ENCODE results near the gene FAAH2.
"Not testable (repeated sequence)": the region's sequence is repeated elsewhere in the genome, so short reads cannot be mapped to it uniquely, and the experiment has no call there.

Gene FAAH2, protein sequence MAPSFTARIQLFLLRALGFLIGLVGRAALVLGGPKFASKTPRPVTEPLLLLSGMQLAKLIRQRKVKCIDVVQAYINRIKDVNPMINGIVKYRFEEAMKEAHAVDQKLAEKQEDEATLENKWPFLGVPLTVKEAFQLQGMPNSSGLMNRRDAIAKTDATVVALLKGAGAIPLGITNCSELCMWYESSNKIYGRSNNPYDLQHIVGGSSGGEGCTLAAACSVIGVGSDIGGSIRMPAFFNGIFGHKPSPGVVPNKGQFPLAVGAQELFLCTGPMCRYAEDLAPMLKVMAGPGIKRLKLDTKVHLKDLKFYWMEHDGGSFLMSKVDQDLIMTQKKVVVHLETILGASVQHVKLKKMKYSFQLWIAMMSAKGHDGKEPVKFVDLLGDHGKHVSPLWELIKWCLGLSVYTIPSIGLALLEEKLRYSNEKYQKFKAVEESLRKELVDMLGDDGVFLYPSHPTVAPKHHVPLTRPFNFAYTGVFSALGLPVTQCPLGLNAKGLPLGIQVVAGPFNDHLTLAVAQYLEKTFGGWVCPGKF

DNA sequence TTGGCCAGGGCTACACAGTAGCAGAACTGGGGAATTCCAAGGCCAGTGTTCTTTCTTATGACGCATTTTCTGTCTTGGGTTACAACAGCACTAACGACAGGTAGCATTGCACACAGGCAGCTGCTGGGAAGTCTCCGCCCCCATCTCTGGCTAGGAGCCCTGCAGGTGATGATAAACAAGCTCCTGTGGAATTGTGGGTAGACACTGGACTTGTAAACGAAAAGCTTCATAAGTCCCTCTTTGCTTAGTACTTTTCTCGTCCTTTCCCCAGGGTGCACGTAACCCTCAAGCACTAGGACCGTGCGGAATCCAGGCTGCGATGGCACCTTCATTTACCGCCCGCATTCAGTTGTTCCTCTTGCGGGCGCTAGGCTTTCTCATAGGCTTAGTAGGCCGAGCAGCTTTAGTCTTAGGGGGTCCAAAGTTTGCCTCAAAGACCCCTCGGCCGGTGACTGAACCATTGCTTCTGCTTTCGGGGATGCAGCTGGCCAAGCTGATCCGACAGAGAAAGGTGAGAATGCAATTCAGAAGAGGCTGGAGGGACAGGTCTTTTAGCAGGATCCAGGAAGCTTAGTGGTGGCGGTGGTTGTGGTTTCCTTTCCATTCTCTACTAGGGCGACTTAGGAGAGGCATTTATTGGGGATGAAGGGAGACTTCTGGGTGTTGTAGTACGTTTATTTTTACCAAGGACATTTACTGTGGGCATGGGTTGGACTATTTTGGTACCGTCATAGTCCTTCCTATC lies at the start of gene FAAH2:
TSS of gene FAAH2 (plus strand) at position 200 of the 745 bp plus-strand sequence. CDS start at position 320, 120 bp downstream.
- DNase-seq, result peak; percentile 76

DNA sequence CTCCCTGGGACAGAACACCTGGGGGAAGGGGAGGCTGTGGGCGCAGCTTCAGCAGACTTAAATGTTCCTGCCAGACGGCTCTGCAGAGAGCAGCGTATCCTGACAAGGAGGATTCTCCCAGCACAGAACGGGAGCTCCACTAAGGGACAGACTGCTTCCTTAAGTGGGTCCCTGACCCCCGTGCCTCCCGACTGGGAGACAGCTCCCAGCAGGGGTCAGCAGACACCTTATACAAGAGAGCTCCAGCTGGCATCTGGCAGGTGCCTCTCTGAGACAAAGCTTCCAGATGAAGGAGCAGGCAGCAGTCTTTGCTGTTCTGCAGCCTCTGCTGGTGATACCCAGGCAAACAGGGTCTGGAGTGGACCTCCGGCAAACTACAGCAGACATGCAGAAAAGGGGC lies 44.5 kb upstream of the FAAH2 start:
- DNase-seq, result no peak

DNA sequence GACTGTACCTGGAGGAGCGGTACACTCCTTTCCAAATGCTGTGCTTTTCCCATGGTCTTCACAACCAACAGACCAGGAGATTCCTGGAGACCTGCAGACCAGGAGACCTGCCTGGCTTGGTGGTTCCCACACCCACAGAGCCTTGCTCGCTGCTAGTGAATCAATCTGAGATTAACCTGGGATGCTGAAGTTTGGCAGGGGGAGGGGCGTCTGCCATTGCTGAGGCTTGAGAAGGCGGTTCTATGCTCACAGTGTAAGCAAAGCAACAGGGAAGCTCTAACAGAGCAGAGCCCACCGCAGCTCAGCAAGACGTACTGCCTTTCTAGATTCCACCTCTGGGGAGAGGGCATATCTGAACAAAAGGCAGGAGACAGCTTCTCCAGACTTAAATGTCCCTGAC lies 34.5 kb upstream of the FAAH2 start:
- DNase-seq, result no peak

DNA sequence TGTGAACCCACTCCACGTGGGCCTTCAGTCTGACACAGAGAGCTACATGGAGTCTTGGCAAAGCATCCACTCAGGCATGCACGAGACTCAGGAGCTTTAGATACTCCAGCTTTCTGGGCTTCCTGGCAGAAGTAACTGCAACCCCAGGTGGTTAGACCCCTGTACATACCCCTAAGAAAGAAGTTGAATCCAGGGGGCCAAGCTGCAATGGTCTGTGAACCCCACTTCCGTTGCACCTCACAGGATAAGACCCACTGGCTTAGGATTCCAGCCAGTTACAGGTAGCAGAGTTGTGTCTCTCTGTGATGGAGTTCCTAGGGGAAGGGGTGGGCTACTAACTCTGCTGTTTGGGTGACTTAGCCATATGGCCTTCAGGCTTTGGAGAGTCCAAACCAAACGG lies 21.4 kb upstream of the FAAH2 start:
- DNase-seq, result no peak

DNA sequence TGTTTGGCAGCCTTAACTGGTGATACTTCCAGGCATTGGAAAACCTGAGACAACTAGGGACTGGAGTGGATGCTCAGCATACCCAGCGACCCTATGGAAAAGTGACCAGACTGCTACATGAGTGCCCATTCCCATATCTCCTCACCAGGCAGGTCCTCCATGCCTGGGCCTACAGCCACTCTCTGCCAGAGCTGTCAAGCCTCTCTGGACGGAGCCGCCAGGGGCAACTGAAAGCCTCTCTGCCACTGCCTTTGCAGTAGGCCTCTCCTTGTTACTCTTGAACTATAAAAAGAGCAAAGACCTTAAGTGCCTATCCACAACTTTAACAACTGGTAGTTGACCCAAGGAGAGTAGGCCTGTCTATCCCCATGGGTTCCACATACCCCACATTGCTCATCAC lies 20.2 kb upstream of the FAAH2 start:
- DNase-seq, result no peak

DNA sequence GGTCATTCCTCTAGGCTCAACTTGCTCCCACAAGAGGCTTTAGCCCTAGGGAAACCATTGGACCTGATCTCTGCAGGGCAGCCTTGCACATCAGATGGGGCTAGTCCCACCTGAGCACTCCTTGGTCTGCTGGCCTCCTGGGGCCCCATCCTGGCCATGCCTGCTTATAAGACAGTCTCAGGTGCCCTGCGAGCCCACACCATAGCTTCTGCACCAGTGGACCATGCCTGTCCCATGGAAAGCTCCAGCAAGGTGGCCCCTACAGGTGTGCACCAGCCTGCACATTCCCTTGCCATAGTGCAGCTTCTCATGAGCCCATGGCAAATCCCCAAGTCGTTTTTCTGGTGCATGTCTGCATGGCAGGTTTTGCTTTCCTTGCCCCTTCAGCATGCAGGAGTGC lies 19.6 kb upstream of the FAAH2 start:
- no peak for DNase-seq

DNA sequence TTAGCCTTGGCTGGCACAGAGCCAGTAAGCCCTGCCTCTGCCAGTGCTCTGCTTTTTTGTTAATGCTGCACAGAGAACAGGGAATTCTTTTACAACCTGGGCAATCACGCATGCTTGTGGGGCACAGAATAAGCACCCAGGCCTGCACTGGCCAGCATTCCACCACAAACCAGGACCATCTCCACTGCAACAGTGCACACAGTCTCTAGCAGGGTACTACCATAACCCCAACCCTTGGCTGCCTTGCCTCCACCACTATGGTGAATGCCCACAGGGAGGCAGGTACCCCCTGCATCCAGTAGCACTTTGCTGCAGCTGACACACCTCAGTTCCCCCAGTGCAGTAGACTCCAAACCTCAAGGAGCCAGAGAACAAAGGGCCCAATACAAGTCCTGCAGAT lies 19.2 kb upstream of the FAAH2 start:
- no peak for DNase-seq

DNA sequence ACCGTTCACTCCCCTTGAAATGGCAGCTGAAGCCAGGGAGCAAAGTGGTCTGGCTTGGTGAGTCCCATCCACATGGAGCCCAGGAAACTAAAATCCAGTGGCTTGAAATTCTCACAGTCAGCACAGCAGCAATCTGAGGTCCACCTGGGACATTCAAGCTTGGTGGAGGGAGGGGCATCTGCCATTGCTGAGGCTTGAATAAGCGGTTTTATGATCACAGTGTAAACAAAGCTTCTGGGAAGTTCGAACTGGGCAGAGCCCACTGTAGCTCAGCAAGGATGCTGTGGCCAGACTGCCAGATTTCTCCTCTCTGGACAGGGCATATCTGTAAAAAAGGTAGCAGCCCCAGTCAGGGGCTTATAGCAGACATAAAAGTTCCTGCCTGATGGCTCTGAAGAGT lies 15.5 kb upstream of the FAAH2 start:
- DNase-seq, result no peak

DNA sequence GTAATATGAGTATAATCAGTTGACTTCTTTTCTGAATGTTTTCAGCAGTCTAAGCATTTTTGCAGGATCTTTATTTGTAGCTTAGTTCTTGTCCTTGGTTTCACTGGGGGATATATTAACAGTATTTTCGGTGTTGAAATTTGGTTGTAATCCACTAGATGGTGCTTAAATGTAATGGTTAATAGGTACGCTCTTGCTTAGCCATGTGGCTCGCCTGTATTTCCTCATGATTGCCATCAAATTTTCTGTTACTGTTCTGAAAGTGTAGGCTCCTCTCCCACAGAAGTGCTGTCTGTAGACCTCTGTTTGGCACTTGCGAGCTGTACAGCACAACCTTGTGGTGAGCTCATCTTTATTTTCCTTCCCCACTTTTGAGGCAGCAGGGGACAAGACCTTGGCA lies 3.9 kb upstream of the FAAH2 start:
- DNase-seq, result peak; percentile 10

DNA sequence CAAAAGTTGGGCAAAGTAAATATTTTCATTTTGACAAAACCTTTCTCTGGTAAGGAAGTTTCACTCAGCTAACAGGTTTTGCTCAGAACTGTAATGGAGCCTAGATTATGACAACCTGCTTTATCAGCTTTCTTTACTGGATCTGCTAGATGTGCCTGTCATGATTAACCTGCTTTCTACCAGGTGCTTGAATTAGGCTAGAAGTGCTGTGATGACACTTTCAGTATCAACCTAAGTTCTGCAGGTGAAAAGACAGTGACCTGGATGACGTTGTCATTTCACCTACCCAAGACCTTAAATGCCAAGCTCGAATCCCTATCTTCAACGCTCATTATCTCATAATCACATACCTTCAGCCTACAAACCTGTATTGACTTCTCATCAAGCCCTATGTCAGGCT lies 1.5 kb upstream of the FAAH2 start:
- DNase-seq, result no peak

DNA sequence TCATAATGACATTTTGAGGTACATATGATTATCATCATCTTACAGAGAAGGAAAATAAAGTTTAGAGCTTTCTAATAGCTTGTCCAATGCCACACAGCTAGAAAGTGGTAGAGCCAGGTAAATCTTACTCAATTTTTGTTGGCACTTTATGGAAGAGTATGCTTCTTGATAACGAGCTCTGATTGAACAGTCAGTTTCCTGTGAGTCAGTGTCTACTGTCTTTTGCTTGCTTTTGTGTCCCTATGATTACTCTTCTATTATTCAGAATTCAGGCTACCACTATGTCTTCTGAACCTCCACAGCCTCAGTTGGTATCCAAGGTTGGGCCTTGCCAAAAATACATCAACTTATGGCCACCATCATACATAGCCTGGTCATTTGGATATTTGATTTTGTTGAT lies 2.6 kb downstream of the FAAH2 start:
- no peak for DNase-seq

DNA sequence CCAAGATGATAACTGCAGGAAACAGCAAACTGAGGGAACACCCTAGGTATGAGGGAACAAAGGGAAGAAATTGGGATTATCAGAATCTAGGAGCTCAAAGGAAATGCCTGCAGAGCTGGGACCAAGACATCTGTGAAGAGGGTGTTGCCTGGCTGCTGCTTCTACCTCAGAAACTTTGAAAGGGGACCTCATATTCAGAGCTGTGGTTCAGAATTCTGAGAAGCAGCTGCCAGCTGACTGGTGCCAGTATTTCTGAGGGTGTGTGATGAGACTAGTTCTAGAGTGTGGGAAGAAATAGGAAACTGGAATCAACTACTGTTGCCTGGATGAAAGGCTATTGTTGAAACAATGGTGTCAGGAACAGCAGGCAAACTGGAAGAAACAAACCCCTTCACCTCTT lies 8.5 kb downstream of the FAAH2 start:
- DNase-seq, result no peak

DNA sequence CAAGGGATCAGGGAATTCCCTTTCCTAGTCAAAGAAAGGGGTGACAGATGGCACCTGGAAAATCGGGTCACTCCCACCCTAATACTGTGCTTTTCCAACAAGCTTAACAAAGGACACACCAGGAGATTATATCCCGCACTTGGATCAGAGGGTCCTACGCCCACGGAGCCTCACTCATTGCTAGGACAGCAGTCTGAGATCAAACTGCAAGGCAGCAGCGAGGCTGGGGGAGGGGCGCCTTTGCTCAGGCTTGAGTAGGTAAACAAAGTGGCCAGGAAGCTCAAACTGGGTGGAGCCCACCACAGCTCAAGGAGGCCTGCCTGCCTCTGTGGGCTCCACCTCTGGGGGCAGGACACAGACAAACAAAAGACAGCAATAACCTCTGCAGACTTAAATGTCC lies 9.2 kb downstream of the FAAH2 start:
- peak; percentile 7 for DNase-seq

DNA sequence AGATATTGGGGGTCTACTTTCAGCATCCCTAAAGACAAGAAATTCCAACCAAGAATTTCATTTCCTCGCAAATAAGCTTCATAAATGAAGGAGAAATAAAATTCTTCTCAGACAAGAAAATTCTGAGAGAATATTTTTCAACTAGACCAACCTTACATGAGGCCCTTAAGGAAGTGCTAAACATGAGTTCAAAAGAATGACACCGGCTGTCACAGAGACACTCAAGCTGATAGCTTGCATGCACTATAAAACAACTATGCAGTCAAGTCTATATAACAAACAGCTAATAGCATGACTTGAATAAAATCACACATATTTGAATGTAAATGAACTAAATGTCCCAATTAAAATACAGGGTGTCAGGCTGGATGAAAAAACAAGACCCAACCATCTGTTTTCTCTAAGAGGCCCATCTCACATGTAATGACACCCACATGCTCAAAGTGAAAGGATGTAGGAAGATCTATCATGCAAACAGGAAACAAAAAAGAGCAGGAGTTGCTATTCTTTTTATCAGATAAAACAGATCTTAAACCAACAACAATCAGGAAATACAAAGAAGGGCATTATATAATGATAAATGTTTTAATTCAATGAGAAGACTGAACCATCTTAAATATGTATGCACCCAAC lies 27.2 kb downstream of the FAAH2 start:
- DNase-seq, result no peak

DNA sequence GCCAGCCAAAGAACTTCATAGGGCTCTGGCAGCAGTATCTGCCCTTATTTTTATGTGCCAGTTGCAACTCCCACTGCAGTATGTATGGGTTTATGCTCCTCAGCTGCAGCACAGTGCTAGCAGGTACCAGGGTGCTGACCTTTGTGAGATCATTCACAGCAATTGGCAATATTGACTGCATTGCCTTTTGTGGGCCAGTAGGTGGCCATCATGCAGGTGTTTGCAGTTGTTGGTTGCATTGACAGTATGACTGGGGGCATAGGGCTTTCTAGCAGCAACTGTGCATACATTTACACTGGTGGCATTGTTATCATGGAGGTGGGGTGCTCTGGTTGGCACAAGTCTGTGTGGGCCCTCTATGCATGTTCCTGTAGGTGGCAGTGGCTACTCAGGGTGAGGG lies 42.5 kb downstream of the FAAH2 start:
- DNase-seq, result no peak

DNA sequence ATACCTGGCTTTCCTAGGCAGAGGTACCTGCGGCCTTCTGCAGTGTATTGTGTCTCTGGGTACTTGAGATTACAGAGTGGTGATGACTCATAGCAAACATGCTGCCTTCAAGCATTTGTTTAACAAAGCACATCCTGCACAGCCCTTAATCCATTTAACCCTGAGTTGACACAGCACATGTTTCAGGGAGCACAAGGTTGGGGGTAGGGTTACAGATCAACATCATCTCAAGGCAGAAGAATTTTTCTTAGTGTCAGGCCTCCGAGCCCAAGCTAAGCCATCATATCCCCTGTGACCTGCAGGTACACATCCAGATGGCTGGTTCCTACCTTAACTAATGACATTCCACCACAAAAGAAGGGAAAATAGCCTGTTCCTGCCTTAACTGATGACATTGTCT lies 49.3 kb downstream of the FAAH2 start:
- DNase-seq, result not testable (repeated sequence)

DNA sequence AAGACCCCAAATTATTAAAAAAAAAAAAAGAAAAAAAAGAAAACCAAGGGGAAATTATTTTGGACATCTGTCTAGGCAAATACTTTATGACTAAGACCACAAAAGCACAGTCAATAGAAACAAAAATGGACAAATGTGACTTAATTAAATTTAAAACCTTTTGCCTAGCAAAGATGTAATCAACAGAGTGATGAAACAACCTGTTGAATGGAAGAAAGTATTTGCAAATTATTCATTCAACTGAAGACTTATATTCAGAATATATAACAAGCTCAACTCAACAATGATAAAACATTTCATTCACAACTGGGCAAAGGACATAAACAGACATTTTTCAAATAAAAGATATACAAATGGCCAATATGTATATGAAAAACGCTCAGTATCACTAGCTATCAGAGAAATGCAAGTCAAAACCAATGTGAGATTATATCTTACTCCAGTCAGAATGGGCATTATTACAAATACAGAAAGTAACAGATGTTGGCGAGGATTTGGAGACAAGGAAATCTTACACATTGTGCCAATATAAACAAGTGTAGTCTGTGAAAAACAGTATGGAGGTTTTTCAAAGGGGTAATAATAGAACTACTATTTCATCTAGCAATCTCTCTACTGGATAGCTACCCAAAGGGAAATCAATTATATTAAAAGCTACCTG lies 67.1 kb downstream of the FAAH2 start:
- no peak for DNase-seq

DNA sequence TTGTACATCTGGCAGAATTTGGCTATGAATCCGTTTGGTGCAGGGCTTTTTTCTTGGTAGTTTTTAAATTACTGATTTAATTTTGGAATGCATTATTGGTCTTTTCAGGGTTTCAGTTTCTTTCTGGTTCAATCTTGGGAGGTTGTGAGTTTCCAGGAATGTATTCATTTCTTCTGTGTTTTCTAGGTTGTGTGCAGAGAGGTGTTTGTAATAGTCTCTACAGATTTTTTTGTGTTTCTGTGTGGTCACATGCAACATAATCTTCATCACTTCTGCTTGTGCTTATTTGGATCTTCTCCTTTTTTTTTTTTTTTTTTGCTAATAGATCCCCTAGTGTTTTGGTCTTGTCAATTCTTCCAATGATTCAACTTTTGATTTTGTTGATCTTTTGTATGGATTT lies 77.6 kb downstream of the FAAH2 start:
- DNase-seq, result no peak

DNA sequence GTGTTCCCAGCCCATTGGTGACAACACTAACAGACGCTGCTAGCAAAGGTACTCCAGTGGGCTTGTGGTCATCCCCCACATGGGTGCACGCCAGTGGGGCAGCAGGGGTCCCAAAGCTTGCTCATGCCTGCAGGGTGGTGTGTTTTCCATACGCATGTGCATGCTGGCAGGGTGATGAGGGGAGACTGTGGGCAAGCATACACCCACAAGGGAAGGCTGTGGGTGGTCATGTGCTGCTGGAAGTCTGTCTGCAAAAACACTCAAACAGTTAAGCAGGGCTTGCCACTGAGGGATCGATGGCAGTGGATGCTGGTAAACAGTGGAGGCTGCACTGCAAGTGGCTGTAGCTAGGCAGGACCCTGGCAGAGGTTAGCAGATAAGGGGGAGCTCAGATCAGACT lies 79.9 kb downstream of the FAAH2 start:
- DNase-seq, result no peak

DNA sequence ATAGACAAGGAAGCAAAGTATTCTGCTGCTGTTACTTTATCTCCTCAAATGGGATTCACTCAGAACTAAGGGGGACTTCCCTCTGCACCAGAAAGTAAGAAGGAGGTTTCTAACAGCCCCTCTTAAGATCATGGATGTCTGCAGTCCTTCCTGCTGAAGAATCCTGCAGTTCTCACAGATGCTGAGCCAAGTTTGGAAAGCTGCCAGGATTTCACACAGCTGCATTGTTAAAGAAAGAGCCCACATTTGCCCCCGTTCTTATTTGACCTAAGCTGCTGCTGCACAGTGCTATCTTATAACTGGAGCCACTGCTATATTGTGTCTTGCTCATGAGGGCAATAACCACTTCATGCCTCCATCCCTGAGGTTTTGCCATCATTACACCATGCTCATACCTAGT lies 81.1 kb downstream of the FAAH2 start:
- no peak for DNase-seq

DNA sequence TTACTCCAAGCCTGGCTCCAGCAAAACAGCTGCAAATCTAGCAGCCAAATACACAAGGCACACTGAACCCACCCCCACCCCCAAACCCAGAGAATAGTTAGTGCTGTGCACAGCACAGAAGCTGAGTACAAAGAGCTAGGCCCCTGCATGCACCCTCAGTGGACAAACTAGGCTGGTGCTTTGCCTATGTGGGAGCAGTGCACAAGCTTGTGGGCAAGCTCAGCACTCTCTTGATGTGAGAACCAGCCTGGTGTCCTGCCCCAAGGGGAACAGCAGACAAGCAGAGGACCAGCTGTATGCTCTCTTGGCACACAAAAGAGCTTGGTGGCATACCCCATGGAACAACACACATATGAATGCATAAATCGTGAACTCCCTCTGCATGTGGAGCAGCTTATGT lies 81.7 kb downstream of the FAAH2 start:
- no peak for DNase-seq

DNA sequence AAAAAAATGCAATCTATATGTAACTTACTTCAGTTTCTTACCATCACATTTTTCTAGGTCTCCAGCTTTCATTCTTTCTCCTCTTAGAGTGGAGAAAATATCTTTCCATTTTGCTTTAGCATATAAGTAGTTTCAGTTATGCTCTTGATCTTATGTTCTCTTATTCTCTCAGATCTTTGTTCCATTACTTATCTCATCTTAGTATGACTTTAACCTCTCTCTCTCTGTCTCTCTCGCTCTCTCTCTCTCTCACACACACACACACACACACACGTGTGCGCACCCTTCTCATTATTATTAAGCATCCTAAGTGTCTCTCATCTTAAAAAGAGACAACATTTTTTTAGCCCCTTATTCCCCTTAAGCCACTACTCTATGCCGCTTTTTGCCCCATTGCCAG lies 92.8 kb downstream of the FAAH2 start:
- no peak for DNase-seq
